CD4-positive, alpha-beta T cell treated with Interleukin-6 for 4 hours (primary cell): ENCODE measurements around the gene CERS1.

Source experiments
- DNase-seq: peaks from one replicate; pipeline ENCODE4 v3.0.0-alpha.2; 2020; ENCODE audit warnings: mixed read lengths

The CERS1 gene

DNA sequence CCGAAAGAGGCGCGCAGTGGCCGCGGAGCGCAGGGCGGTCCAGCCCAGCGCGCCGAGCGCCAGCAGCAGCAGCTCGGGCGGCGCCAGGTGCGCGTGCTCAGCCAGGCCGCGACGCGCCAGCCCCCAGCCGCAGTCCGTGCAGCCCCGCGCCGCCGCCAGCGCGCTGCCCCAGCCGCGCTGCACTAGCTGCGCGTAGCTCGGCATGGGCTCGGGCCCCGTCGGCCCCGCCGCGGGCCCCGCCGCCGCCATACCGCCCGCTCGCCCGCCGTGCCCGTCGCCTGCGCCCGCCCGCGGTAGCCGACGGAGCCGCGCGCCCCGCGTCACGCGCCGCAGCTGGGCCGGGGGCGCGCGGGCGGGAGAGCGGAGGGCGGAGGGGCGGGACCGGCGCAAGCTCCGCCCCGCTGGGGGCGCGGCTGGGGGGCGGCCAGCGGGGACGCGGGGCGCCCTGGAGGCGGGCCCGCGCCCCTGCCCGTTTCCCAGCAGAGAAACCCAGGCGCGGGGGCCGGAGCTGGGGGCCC is at the start of gene CERS1:
TSS of gene CERS1 (minus strand) at position 335 of the 518 bp plus-strand sequence. CDS start at position 249, 86 bp downstream.
- no peak for DNase-seq

DNA sequence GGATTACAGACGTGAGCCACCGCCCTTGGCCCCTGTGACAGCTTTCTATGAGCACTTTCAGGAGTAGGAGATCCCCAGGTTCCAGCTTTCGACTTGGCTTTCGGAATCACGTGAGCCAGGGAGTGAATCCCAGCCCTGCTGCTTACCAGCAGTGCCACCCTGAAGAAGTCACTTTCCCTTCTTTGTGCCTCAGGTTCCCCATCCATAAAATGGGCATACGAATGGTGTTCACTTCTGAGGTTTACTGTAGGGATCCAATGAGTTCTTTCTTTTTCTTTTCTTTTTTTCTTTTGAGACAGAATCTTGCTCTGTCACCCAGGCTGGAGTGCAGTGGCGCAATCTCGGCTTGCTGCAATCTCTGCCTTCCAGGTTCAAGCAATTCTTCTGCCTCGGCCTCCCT is 49.3 kb upstream of the CERS1 start:
- DNase-seq = no peak

DNA sequence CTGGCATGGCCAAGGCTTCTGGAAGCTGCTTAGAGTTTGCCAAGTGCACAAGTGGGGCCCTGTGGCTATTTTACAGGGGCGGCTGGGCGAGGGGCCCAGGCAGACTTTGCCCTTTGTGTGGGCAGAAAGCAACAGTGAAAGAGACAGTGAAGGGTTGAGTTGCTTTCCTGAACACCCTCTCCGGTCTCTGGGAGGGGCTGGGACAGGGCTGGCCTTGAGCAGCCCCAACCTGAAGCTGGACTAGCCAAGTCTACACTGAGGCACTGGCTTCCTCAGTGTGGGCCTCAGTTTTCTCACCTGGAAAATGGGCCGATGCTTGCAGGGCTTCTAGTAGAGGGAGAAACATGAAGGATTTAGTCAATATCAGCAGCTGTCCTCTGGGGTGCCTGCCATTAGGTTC is 47.5 kb upstream of the CERS1 start:
- no peak for DNase-seq

DNA sequence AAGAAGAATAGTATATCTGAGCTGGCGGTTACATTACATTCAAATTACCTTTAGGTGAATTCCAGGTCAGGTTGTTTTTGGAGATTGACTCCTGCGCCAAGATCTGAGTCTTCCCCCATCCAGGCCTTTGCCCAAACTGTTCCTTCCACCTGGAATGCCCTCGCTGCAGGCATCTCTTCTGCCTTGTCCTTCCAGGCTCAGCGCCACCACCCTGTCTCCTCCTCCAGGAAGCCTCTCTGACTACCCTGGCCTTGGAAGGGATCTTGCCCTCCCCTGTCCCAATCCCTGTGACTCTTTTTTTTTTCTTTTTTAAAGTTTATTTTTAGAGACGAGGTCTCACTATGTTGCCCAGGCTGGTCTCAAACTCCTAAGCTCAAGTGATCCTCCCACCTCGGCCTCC is 46.7 kb upstream of the CERS1 start:
- no peak for DNase-seq

DNA sequence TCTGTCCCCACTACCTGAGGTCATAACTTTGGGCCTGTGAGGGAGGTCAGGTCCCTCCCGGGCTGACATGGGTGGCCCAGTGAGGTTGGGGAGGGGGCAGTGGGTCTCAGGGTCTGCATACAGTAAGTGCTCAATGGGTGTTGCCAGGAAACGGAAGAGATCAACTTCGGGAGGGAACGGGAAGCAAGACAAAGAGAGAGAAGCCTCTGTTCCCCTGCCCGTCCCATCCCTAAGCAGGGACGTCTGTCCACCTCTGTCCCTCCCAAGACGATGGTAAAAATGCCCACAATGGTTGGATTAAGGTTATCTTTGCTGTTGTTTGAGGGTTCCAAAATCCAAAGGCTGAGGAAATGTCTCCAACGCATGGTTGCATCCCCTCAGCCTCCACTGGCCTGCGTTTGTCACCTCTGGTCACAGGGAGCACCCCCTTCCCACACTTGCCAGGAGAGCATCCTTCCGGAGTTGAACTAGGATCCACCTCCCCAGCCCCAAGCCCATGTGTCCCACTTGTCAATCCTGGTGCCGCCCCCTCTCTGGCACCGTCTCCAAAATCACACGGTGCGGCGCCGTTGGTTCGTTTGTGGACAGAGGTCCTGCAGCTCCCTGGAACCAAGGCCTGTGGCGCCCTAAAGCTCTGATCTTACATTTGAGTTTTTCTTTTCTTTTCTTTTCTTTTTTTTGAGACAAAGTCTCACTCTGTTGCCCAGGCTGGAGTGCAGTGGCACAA is 45.8 kb upstream of the CERS1 start:
- DNase-seq = no peak

DNA sequence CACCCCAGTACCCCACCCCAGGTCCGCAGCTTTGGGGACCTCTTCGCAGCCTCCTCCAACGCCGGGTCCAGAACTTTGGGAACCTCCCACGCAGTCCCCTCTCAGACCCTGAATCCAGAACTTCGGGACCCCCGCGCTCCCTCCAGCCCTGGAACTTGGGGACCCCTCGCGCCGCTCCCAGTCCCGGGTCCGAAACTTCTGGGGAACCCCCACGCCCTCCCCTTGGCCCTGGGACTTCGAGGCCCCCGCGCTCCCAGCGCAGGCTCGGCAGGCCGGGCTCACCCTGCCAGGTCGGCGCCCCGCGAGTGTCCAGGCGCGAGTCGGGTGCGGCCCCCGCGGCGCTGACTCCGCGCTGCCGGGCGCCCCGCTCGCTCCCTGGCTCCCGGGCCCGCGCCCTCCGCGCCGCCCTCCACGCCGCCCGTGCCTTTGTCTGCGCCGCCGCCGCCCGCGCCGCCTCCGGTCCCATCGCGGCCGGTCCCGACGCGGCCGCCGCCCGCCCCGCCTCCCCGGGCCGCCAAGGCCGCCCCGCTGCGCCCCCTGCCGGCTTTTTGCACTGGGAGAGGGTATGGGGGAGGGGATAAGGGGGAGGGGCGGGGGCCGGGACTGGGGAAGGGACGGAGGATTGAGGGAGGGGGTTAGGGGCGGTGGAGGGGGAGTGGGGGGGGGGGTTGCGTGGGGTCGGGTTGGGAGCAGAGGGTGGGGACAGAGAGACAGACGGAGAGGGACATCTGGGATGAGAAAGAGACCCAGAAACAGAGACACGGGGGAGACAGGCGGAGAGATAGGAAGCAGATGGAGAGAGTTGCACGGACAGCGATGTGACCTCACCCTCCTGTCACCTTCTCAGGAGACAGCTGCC is 45.0 kb upstream of the CERS1 start, which contains the start of gene HOMER3:
TSS of gene HOMER3 (minus strand) at position 449 of the 859 bp plus-strand sequence. CDS start 2,235 bp downstream, outside the sequence.
- DNase-seq = peak; percentile 86

DNA sequence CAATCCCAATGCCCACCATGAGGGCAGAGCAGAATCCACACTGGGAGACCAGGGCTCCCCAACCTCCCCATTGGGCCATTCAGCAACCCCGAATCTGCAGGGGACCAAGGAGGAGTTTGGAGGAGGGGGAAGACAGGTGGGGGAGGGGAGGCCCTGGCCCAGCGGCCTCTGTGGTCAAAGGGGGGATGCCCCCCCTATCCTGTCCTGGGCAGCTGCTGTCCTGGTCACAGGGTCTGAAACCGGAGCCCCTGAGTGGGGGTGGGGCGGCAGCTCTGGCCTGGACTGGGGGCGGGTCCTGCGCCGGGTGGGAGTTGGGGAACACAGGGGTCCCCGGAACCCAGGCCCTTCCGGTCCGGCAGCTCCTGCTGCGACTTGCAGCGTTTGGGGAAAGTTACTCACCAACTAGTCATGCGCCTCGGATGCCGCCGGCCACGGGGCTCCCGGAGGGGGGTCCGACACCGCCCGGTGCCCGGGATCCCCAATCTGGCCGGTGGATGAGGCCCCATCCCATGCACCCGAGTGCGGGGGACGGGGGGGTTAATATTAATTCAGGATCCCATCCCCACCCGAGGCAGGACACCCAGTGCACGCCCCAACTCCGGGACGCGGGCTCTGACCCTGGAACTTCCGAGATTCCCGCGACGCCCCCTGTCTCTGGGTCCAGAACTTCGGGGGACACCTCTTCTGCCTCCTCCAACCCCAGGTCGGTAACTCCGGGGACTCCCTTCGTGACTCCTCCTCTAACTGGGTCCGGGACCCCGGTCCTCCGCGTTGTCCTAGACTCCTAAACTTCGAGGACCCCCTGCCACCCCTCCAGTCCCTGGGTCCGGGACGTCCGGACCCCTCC is 44.2 kb upstream of the CERS1 start:
- DNase-seq = peak; percentile 10

- no peak for DNase-seq
Measured at GRCh38 chr19:18939163-18939562, 43.2 kb upstream of the CERS1 start.

DNA sequence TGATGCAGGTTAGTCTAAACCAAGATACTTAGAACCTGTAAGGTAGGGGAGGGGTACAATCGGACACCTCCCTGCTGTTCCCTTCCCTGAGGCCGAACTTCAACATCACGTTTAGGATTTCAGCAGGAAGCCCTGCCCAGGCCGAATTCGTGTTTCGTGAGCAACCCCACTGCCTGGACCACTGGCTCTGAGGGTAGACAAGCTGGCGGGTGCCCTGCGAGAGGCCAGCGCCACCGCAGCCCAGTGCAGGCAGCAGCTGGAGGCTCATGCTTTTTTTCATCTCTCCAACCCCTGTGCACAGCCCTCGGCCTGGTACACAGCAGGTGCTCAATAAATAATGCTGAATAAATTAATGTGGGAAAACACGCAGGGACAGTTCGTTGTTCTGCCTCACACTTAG is 37.3 kb upstream of the CERS1 start:
- DNase-seq = no peak

DNA sequence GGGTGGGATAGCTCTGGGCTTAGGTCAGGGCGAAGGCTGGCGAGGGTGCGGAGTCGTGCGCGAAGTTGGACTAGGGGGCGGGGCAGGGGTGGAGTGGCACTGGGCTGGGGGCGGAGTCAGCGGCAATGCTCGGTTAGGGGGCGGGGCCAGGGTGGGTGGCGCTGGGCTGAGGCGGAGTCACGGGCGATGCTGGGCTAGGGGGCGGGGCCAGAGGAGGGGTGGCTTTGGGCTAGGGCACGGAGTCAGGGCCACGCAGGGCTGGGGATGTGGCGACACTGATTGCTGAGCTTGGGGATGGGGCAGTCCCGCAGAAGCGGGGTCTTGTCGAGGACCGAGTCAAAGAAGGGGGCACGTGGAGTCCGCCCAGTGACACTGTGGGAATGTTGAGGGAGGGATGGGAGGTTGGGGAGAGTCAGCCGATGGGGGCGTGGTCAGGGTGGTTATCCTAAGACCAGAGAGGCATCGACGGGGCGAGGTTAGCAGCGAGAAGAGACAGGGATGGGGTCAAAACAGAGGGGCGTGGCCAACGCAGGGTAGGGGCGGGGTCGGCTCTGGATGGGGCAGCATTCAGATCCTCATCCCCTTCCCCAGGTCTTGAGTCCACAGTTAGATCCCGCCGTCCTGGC is 36.4 kb upstream of the CERS1 start:
- peak; percentile 88 for DNase-seq

DNA sequence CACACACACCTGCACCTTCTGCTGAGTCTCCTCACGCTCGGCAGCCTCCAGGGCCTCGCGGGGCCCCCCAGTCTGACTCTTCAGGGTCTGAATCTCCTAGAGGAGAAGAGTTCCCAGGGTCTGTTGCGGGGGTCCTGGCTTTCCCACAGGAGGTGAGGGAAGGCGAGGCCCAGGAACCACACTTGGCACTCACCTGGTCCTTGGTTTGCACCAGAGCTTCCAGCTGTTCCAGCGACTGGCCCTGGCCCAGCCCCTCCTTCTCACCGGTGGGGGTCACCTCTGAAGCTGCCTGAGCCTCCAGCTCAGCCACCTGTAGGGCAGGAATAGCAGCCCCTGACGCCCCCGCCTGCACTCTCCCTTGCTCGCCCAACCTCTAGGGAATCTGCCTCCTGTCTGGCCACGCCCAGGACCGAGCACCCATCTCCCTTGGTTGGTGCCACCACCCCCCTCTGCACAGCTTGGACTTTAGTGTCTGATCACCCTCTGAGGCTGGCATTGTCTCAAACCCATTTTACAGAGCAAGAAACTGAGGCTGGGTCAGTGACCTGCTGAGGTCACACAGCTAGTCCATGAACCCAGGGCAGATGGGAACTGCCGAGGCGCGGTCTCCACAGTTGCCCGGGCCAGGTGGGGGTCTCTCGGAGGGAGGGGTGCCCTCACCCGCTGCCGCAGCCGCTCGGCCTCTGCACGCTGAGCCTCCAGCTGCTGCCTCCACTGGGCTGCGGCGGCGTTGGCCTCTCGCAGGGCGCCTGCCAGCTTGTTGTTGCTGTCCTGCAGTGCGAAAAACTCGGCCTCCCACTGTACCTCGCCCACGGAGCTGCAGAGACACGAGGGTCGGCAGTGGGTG is 35.6 kb upstream of the CERS1 start:
- no peak for DNase-seq

DNA sequence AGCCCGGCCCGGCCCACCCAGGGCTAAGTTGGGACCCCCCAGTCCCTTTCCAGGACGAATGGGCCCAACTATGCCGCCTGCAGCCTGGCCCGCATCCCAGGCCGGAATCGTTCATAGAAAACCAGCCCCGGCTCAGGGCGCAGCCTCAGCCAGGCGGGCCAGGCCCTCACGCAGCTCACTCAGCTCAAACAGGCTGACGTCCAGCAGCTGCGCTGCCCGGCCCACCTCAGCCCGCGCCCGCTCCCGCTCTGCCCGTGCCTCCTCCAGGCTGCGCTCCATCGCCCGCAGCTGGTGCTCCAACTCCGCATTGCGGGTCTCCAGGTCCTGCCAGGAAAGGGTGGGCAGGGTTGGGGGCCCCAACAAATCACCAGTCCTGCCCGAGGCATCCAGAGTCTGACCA is 33.4 kb upstream of the CERS1 start:
- no peak for DNase-seq

- DNase-seq = no peak
Measured at GRCh38 chr19:18928018-18928805, 32.3 kb upstream of the CERS1 start.

DNA sequence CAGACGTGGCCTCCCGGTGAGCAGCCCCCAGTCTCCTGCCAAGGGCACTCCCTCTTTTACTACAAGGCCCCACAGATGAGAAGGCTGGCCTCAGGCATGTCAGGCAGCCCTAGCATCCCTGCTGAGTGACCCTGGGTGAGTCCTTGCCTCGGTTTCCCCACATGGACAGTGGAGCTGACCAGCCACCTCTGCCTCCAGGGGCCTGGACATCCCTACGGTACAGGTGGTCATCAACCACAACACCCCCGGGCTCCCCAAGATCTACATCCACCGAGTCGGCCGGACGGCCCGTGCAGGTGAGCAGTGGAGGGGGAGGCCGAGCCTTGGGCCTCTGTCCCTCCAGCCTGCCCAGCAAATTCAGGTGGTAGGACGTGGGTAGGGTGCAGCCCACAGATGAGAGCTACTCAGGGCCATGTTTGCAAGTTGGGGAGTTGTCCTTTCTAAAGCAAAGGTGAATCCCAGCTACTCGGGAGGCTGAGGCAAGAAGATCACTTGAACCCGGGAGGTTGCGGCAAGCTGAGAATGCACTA is 28.8 kb upstream of the CERS1 start:
- no peak for DNase-seq

DNA sequence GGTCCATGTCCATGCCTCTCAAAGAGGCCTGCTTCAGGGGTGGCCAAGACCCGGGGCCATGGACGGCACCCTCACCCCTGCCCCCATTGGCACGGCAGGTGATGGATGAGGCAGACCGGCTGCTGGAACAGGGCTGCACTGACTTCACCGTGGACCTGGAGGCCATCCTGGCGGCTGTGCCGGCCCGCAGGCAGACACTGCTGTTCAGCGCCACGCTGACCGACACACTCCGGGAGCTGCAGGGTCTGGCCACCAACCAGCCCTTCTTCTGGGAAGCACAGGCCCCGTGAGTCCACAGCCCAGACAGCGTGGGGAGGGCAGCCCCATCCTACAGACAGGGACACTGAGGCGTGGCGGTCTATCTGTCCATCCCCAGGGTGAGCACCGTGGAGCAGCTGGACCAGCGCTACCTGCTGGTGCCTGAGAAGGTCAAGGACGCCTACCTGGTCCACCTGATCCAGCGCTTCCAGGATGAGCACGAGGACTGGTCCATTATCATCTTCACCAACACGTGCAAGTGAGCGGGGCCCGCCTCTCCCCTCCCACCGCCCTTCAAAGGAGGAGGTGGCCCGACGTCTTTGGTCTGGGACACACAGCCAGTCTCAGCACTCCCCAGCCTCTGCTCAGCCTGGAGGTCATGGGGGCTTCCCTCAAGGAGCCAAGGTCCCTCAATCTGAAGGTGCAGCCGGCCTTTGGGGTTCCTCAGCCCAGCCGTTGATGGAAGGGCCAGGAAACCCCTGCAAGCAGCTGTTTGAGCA is 26.4 kb upstream of the CERS1 start:
- no peak for DNase-seq

DNA sequence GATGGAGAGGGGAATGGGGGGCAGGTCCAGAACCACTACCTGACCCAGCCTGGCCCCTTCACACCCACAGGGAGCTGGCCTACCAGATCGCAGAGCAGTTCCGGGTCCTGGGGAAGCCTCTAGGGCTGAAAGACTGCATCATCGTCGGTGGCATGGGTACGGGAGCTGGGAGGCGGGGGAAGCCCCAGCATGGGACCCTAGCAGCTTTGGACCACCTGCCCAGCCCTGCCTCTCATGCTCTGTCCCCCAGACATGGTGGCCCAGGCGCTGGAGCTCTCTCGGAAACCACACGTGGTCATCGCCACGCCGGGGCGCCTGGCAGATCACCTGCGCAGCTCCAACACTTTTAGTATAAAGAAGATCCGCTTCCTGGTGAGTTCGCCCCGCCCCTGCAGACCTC is 25.6 kb upstream of the CERS1 start:
- DNase-seq = no peak

- no peak for DNase-seq
Measured at GRCh38 chr19:18920400-18920799, 24.4 kb upstream of the CERS1 start.

DNA sequence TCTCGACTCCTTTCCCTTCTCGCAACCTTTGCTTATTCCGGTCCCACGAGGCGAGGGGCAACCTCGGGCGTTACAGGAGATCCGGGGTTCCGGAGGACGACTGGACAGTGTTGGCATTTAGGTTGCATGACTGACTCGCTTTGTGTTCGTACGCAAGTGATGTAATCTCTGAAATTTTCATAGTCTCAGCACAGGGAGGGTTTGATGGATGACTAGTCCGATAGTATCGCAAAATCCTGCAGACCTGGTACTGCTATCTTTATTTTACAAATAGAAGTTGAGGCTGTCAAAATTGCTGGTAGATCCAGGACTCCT is 23.9 kb upstream of the CERS1 start:
- no peak for DNase-seq

- peak; percentile 98 for DNase-seq
Measured at GRCh38 chr19:18919086-18919899, 23.3 kb upstream of the CERS1 start, which contains the start of the genes COPE and DDX49. COPE (minus strand) TSS chr19:18919387; CDS start chr19:18919348, 39 bp downstream. DDX49 (plus strand) TSS chr19:18919715; CDS start chr19:18919742, 27 bp downstream.
